SK-N-MC (cell line): ENCODE results near the gene SPATA17.

Experiments
- DNase-seq: peaks from one replicate; pipeline ENCODE4 v3.0.0-alpha.2; 2011; ENCODE audit warnings: low read depth, low spot score
- H3K27ac ChIP-seq: fragments of 200-600 bp; sonication (generic); 2 replicates; pipeline ENCODE4 v1.5.1; 2016; ENCODE audit warnings: mixed run types
- H3K36me3 ChIP-seq: fragments of 200-600 bp; sonication (generic); 2 replicates; pipeline ENCODE4 v1.6.1; 2017; ENCODE audit warnings: antibody characterized with exemption, low read length, mixed read lengths; ENCODE audit not compliant: insufficient read depth
- H3K4me3 ChIP-seq: fragments of 200-600 bp; sonication (generic); 2 replicates; pipeline ENCODE4 v1.5.1; 2016
- H3K9ac ChIP-seq: fragments of 200-600 bp; sonication (generic); 2 replicates; pipeline ENCODE4 v1.8.0; 2017; ENCODE audit warnings: mixed run types, mixed read lengths; ENCODE audit not compliant: insufficient read length
- H3K9me3 ChIP-seq: fragments of 200-600 bp; sonication (generic); 2 replicates; pipeline ENCODE4 v1.6.1; 2017; ENCODE audit warnings: low read depth, mild to moderate bottlenecking, antibody characterized with exemption, low read length, moderate library complexity, mixed read lengths
- EZH2 ChIP-seq: fragments of 200-600 bp; sonication (generic); IDR thresholded peaks from one replicate; pipeline ENCODE4 v1.6.1; 2017; ENCODE audit warnings: antibody characterized with exemption
- FOXP2 ChIP-seq: optimal IDR thresholded peaks from 2 replicates; pipeline ENCODE3; 2011; ENCODE audit warnings: mild to moderate bottlenecking, moderate library complexity; ENCODE audit not compliant: insufficient read depth; ENCODE audit errors: extremely low read length, control extremely low read depth
- POLR2AphosphoS5 ChIP-seq: IDR thresholded peaks from 2 replicates; pipeline ENCODE4 v1.6.1; 2012; ENCODE audit warnings: mild to moderate bottlenecking, low read depth, low read length, borderline replicate concordance

The SPATA17 gene

DNA sequence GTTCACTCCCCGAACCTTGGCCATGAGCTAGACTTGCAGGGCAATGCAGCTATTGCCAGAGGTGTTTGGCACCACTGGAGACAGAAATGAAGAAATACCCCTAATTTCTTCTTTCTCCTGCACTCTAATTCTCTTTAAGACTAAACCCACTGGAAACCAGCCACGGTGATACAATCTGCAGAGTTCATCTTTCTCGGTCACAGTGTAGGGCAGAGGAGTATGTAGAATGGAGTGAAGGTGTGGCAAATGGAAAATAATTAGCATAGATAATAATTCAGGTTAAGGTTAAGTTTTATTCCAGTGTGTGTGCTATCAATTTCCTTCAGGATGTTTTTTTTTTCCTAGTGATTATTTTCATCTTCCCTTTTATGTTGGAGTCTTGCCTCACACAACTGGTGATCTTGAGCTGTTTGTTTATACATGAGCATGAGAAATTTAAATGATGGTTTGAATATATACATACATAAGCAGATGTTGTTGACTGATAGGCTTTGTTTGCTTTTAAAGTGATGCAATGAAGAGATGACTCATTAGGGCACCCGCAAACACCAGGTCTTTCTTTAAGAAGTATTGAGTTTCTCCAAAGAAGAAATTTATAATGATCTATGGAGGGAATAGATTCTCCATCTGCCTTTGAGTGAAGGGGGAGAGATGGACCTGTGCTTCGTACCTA, 81.9 kb downstream of the SPATA17 start:
- no peak for DNase-seq
- H3K4me3 ChIP-seq: no peak overlapping the region
- H3K9me3 ChIP-seq: no peaks in the 10 kb centered on the region
- H3K9ac ChIP-seq: no peak overlapping the region
- H3K36me3 ChIP-seq: no peaks in the 10 kb centered on the region
- no peak for TF ChIP-seq FOXP2
- H3K27ac ChIP-seq: no peak overlapping the region

DNA sequence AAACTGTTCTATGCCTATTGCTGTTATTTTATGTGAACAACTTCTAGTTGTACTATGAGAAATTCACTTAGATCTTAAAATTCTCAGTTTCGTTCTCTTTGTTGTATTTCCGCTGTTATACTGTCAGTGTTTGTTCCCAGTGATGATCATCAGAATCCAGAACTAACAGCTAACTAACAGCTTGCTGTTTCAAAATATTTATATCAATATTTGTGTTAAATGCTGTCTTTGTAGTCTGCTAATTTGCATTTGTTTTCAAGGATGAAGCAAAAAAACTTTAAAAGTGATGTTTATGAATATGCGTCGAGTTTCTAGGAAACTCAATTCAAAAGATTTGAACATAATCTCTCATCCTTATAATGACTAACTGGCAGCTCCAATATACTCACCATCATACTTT, 84.5 kb downstream of the SPATA17 start:
- no peaks in the 10 kb centered on the region for H3K36me3 ChIP-seq
- H3K27ac ChIP-seq: no peak overlapping the region
- no peak overlapping the region for H3K9ac ChIP-seq
- no peak overlapping the region for H3K4me3 ChIP-seq
- no peak for TF ChIP-seq EZH2
- TF ChIP-seq POLR2AphosphoS5: no peak
- TF ChIP-seq FOXP2: no peak
- no peaks in the 10 kb centered on the region for H3K9me3 ChIP-seq
- no peak for DNase-seq

DNA sequence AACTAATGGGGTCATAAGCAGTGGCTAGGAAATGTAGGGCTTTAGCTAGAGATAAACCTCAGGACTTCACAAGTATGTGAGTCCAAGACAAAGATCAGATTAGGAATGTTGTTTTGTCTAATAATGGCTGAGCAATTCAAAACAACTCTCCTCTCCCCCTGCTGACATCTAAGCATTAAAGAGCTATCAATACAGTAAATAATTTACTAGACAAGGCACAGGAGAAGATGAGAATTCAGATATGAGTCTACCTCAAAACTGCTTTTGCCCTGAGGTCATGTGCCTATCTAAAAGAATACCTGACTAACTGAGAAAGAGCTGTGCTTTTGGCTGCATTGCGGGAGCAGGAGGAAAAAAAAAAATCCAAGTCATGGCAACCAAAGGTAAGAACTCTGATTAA, 86.8 kb downstream of the SPATA17 start:
- no peak overlapping the region for H3K27ac ChIP-seq
- H3K4me3 ChIP-seq: no peak overlapping the region
- no peak overlapping the region for H3K9ac ChIP-seq
- no peak for DNase-seq
- TF ChIP-seq EZH2 (no peak), FOXP2 (no peak), POLR2AphosphoS5 (no peak)
- no peaks in the 10 kb centered on the region for H3K9me3 ChIP-seq
- no peaks in the 10 kb centered on the region for H3K36me3 ChIP-seq

GRCh38 chr1:217718873-217719272, 87.7 kb downstream of the SPATA17 start:
- no peaks in the 10 kb centered on the region for H3K9me3 ChIP-seq
- no peaks in the 10 kb centered on the region for H3K36me3 ChIP-seq
- no peak overlapping the region for H3K9ac ChIP-seq
- no peak for TF ChIP-seq FOXP2
- TF ChIP-seq POLR2AphosphoS5: no peak
- TF ChIP-seq EZH2: no peak
- no peak overlapping the region for H3K27ac ChIP-seq
- no peak for DNase-seq
- H3K4me3 ChIP-seq: no peak overlapping the region

DNA sequence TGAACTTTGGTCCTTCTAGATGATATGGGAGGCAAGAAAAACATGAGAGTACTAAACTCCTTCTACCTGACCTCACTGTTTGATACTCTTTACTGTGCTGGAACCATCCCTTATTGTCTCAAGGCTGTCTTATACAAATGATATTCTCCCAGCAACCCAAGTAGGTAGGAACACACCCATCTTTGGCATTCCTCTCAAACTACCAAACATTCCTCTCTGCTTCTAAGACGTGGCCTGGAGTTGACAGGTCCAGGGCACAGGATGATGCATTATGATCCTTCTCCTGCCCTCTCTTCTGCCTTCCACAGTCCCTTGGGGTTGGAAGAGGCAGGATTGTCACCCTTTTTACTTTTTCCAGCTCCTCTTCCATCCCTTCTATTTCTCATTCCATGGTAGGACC, 90.5 kb downstream of the SPATA17 start:
- no peaks in the 10 kb centered on the region for H3K9me3 ChIP-seq
- no peak overlapping the region for H3K9ac ChIP-seq
- no peak for DNase-seq

DNA sequence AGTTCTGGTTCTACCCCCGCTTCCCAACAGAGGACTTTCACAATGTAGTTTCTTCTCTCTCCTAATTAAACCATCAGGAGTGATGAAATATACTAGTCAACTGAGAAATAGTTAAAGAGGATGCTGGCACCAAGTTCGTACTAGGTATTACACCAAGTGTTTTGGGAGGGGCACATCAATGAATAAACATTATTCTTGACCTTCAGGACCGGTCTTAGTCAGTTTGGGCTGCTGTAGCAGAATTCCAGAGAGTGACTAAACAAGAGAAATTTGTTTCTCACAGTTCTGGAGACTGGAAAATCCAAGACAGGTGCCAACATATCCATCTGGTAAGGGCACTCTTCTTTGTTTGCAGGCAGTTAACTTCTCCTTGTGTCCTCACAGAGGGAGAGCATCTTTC, 103.8 kb downstream of the SPATA17 start:
- H3K9ac ChIP-seq: no peak overlapping the region
- no peaks in the 10 kb centered on the region for H3K9me3 ChIP-seq
- TF ChIP-seq EZH2: no peak
- no peak for TF ChIP-seq FOXP2
- no peak for TF ChIP-seq POLR2AphosphoS5
- H3K4me3 ChIP-seq: no peak overlapping the region
- no peak for DNase-seq
- no peaks in the 10 kb centered on the region for H3K36me3 ChIP-seq
- H3K27ac ChIP-seq: no peak overlapping the region

More for the DNA sequence above, 90.5 kb downstream of the SPATA17 start:
- no peak overlapping the region for H3K27ac ChIP-seq
- H3K36me3 ChIP-seq: no peaks in the 10 kb centered on the region
- TF ChIP-seq FOXP2 (no peak), POLR2AphosphoS5 (no peak), EZH2 (no peak)
- no peak overlapping the region for H3K4me3 ChIP-seq

DNA sequence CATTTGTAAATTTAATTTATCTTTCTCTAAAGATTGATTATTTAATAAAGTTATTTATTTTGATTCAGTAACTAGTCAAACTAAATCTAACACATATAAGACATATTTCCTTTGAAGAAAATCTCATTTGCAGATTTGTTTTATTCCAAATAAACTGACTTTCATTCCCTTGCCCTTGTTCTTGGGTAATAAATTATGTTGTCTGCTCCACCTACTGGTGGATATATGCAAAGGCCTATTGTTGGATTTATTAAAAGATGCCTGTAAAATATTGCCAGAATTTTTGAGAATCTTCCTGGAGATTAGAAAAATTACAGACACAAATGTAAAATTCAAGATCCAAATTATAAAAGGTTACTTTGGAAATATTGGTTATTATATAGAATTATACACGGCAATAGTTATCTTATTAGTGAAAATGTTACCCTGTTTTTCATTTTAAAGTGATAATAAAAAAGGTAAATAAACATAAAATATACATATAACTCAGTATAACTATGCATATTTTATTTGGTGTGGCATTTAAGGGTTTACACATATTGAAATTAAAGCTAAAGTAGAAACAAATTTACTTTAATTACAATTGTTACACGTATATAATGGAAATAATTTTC, 116.1 kb downstream of the SPATA17 start:
- no peak overlapping the region for H3K4me3 ChIP-seq
- no peak overlapping the region for H3K9ac ChIP-seq
- H3K9me3 ChIP-seq: no peaks in the 10 kb centered on the region
- no peak overlapping the region for H3K27ac ChIP-seq
- TF ChIP-seq FOXP2 (no peak), POLR2AphosphoS5 (no peak), EZH2 (no peak)
- peak; percentile 20 for DNase-seq
- H3K36me3 ChIP-seq: no peaks in the 10 kb centered on the region

DNA sequence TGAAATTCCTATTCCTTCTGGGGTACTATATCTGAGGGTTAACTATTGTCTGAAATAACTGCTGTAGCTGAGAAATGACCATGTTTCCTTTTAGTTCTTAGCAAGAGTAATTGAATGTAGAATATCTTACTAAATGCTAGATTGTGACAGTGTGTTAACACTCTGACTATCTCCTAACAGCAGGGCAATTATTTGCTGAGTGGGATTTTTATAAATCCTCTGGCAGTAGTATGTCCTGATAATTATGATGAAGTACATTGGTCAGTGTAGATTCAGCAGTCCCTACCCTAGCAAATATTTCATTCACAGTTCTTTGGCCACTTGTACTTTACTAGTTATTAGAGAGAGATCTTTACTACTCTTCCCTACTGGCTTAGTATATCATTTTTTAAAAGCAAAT, 138.6 kb downstream of the SPATA17 start:
- TF ChIP-seq POLR2AphosphoS5: no peak
- TF ChIP-seq EZH2: no peak
- TF ChIP-seq FOXP2: no peak
- Histone ChIP-seq H3K27ac (no peak overlapping the region), H3K9me3 (no peaks in the 10 kb centered on the region), H3K36me3 (no peaks in the 10 kb centered on the region), H3K4me3 (no peak overlapping the region), H3K9ac (no peak overlapping the region)
- DNase-seq: no peak

DNA sequence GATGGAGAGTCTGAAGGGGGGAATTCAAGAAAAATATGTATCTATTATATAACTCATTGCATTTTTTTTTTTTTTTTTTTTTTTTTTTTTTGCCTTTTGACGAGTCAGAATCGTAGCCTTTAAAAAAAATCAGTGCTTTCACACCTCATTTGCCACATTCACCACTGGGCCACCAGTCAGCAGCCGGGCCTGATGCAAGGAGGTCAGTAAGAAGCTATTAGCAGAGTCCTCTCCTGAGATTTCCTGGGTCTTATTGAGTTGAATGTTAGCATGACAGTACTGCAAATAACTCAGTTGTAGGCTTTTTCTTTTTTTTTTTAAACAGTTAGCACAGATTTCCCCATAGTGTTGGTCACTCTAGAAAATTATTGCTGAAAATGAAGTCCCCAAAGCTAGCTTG, 139.8 kb downstream of the SPATA17 start:
- no peaks in the 10 kb centered on the region for H3K36me3 ChIP-seq
- DNase-seq: no peak
- no peak overlapping the region for H3K9ac ChIP-seq
- no peak for TF ChIP-seq FOXP2
- TF ChIP-seq POLR2AphosphoS5: no peak
- no peak for TF ChIP-seq EZH2
- no peak overlapping the region for H3K4me3 ChIP-seq
- no peaks in the 10 kb centered on the region for H3K9me3 ChIP-seq
- H3K27ac ChIP-seq: no peak overlapping the region
